HEK293 (cell line): ENCODE results near the gene FRMD4B.

Experiments used
- REST ChIP-seq: fragments of 450-650 bp; formaldehyde crosslinking; IDR thresholded peaks from 2 replicates; pipeline ENCODE4 v1.5.1; 2016; ENCODE audit warnings: missing biosample characterization, missing genetic modification characterization
- ZBTB1 ChIP-seq: fragments of 450-650 bp; formaldehyde crosslinking; IDR thresholded peaks from 2 replicates; pipeline ENCODE4 v1.5.1; 2016; ENCODE audit warnings: missing biosample characterization, missing genetic modification characterization
- ZNF510 ChIP-seq: fragments of 450-650 bp; formaldehyde crosslinking; IDR thresholded peaks from 2 replicates; pipeline ENCODE4 v1.5.1; 2018; ENCODE audit warnings: mild to moderate bottlenecking, missing genetic modification characterization, missing biosample characterization; ENCODE audit not compliant: insufficient replicate concordance
- ZNF704 ChIP-seq: fragments of 450-650 bp; formaldehyde crosslinking; IDR thresholded peaks from 2 replicates; pipeline ENCODE4 v1.5.1; 2016; ENCODE audit warnings: missing biosample characterization, missing genetic modification characterization
- TF ChIP-seq, protein P1 (sequence below): fragments of 450-650 bp; formaldehyde crosslinking; IDR thresholded peaks from 2 replicates; pipeline ENCODE4 v1.5.1; 2016; ENCODE audit warnings: missing biosample characterization, missing genetic modification characterization

DNA sequence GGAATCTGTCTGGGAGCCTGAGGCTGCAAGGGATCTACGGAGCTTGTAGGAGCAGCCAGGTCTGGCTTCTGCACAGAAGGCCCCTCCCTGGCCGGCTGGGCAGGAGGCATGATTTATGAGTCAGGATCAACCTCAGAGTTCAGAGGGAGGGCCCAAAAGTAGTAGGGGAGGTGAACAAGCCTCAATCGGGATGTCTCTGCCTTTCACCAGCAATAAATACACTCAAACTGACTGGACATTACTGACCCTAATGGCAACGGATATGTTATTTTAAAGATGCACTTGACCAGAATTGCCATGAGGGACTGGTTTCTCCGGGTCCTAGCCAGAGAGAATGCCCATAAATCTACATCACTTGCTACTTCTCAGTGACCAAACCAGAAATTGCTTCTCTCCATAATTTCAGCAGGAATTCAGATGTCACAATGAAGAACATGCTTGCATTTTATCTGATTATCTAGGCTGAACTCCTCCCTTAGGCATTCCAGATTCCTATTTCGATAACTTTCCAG is 153.9 kb downstream of the FRMD4B start:
- TF ChIP-seq ZBTB1 (no peak), ZNF704 (tag by site-specific recombination) (no peak), REST (no peak), ZNF510 (no peak)
- TF ChIP-seq, protein P1, sequence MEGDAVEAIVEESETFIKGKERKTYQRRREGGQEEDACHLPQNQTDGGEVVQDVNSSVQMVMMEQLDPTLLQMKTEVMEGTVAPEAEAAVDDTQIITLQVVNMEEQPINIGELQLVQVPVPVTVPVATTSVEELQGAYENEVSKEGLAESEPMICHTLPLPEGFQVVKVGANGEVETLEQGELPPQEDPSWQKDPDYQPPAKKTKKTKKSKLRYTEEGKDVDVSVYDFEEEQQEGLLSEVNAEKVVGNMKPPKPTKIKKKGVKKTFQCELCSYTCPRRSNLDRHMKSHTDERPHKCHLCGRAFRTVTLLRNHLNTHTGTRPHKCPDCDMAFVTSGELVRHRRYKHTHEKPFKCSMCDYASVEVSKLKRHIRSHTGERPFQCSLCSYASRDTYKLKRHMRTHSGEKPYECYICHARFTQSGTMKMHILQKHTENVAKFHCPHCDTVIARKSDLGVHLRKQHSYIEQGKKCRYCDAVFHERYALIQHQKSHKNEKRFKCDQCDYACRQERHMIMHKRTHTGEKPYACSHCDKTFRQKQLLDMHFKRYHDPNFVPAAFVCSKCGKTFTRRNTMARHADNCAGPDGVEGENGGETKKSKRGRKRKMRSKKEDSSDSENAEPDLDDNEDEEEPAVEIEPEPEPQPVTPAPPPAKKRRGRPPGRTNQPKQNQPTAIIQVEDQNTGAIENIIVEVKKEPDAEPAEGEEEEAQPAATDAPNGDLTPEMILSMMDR (tag by site-specific recombination), result no peak
